ENCODE measurements around the gene GNAO1. TPM values are rescaled to one million over a fixed set of nuclear protein-coding genes. Genes with fewer than 3 reads are reported as not detected.

GNAO1 gene
- total RNA-seq, 1 experiment from 2014 or later = not detected

DNA sequence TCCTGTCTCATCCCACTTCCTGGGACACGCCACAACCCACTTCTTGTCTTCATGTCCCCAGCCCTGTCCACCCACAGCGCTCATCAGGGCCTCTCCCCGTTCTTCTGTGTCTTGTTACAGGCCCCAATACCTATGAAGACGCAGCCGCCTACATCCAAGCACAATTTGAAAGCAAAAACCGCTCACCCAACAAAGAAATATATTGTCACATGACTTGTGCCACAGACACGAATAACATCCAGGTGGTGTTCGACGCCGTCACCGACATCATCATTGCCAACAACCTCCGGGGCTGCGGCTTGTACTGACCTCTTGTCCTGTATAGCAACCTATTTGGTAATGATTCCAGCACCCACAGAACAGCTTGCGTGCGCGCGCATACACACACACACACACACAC lies 163.5 kb downstream of the GNAO1 start:
- Mint-ChIP-seq H3K36me3 (ENCODE audit: insufficient read depth, unreplicated experiment) (peaks cover 15% of the 10 kb centered on the region), H3K4me1 (ENCODE audit: low read depth, unreplicated experiment) (peaks cover 11% of the 10 kb centered on the region), H3K27ac (ENCODE audit: unreplicated experiment) (no peak overlapping the region), H3K9me3 (ENCODE audit: low read depth, unreplicated experiment) (no peaks in the 10 kb centered on the region), H3K4me3 (ENCODE audit: low read depth, unreplicated experiment) (no peak overlapping the region), H3K27me3 (ENCODE audit: unreplicated experiment) (peaks cover 30% of the 10 kb centered on the region)
- TF ChIP-seq, protein P1, sequence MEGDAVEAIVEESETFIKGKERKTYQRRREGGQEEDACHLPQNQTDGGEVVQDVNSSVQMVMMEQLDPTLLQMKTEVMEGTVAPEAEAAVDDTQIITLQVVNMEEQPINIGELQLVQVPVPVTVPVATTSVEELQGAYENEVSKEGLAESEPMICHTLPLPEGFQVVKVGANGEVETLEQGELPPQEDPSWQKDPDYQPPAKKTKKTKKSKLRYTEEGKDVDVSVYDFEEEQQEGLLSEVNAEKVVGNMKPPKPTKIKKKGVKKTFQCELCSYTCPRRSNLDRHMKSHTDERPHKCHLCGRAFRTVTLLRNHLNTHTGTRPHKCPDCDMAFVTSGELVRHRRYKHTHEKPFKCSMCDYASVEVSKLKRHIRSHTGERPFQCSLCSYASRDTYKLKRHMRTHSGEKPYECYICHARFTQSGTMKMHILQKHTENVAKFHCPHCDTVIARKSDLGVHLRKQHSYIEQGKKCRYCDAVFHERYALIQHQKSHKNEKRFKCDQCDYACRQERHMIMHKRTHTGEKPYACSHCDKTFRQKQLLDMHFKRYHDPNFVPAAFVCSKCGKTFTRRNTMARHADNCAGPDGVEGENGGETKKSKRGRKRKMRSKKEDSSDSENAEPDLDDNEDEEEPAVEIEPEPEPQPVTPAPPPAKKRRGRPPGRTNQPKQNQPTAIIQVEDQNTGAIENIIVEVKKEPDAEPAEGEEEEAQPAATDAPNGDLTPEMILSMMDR (IDR thresholded peaks at IDR 0.05; ENCODE audit: unreplicated experiment) = no peak
- CTCF ChIA-PET = interaction anchor here (0.6 kb wide), 1 partner anchor 237 kb away, joined by 3 read pairs; no protein-coding TSS in a partner anchor
- intact Hi-C loops (cut with micrococcal nuclease; ENCODE audit: unreplicated experiment) = no loop called here
- no TSS peak for BruUV-seq (replicated peaks)
- DNase-seq = no peak

DNA sequence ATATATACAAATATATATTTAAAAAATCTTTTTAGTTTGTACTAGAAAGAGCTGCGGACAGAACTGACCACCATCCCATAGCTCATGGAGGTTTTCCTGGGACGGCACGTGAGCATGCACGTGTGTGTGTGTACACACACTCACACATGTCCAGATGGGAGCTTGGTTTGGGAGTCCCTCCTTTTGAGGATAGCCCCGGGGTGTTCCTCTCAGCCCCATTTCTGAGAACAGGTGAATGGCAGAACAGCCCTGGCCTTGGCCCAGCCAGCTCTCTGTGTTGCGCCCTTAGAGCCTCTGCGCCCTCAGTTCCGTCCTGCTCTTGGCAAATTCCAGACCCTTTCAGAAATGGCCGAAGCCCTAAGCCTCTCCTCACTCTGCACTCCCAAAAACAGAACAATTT lies 163.9 kb downstream of the GNAO1 start:
- CTCF ChIA-PET = interaction anchor here (0.6 kb wide), 1 partner anchor 237 kb away, joined by 3 read pairs; no protein-coding TSS in a partner anchor
- H3K36me3 Mint-ChIP-seq (ENCODE audit: insufficient read depth, unreplicated experiment) = peaks cover 16% of the 10 kb centered on the region
- intact Hi-C loops (cut with micrococcal nuclease; ENCODE audit: unreplicated experiment) = no loop called here

DNA sequence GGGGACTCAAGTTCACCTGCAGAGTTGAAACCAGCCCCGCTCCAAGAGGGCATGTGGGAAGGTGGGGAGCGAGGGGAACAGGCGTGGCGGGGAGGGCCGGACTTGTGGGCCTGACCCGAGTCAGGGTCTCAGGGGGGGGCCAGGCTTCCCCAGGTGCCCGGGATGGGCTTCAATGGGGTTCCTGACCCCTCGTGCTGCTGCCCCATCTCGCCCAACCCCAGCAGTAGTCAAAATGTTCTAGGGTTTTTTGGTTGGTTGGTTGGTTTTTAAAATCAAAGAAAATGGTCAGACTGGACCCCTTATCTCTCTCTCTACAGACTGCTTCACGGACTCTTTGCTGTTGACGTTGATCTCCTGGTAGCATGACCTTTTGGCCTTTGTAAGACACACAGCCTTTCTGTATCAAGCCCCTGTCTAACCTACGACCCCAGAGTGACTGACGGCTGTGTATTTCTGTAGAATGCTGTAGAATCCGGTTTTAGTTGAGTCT lies 164.5 kb downstream of the GNAO1 start:
- Mint-ChIP-seq H3K27ac (ENCODE audit: unreplicated experiment) (no peak overlapping the region), H3K9me3 (ENCODE audit: low read depth, unreplicated experiment) (no peaks in the 10 kb centered on the region), H3K36me3 (ENCODE audit: insufficient read depth, unreplicated experiment) (peaks cover 22% of the 10 kb centered on the region), H3K4me1 (ENCODE audit: low read depth, unreplicated experiment) (peaks cover 11% of the 10 kb centered on the region), H3K4me3 (ENCODE audit: low read depth, unreplicated experiment) (peak overlapping the region; percentile 65), H3K27me3 (ENCODE audit: unreplicated experiment) (peaks cover 19% of the 10 kb centered on the region)
- CTCF ChIA-PET = interaction anchor here (1.2 to 1.5 kb wide), 8 partner anchors 11 to 124 kb away, joined by 3 to 9 read pairs (median 6); partner anchors contain the start of genes NUDT21 and OGFOD1
- intact Hi-C loops (cut with micrococcal nuclease; ENCODE audit: unreplicated experiment) = no loop called here
- BruUV-seq (replicated peaks) = no TSS peak
- DNase-seq = no peak
- TF ChIP-seq, protein P1 (IDR thresholded peaks at IDR 0.05; ENCODE audit: unreplicated experiment) = no peak

More for the DNA sequence above, 163.9 kb downstream of the GNAO1 start:
- Mint-ChIP-seq H3K4me1 (ENCODE audit: low read depth, unreplicated experiment) (peaks cover 11% of the 10 kb centered on the region), H3K4me3 (ENCODE audit: low read depth, unreplicated experiment) (no peak overlapping the region), H3K9me3 (ENCODE audit: low read depth, unreplicated experiment) (no peaks in the 10 kb centered on the region), H3K27me3 (ENCODE audit: unreplicated experiment) (peaks cover 25% of the 10 kb centered on the region), H3K27ac (ENCODE audit: unreplicated experiment) (no peak overlapping the region)
- TF ChIP-seq, protein P1 (IDR thresholded peaks at IDR 0.05; ENCODE audit: unreplicated experiment) = no peak
- BruUV-seq (replicated peaks) = no TSS peak
- DNase-seq = no peak

DNA sequence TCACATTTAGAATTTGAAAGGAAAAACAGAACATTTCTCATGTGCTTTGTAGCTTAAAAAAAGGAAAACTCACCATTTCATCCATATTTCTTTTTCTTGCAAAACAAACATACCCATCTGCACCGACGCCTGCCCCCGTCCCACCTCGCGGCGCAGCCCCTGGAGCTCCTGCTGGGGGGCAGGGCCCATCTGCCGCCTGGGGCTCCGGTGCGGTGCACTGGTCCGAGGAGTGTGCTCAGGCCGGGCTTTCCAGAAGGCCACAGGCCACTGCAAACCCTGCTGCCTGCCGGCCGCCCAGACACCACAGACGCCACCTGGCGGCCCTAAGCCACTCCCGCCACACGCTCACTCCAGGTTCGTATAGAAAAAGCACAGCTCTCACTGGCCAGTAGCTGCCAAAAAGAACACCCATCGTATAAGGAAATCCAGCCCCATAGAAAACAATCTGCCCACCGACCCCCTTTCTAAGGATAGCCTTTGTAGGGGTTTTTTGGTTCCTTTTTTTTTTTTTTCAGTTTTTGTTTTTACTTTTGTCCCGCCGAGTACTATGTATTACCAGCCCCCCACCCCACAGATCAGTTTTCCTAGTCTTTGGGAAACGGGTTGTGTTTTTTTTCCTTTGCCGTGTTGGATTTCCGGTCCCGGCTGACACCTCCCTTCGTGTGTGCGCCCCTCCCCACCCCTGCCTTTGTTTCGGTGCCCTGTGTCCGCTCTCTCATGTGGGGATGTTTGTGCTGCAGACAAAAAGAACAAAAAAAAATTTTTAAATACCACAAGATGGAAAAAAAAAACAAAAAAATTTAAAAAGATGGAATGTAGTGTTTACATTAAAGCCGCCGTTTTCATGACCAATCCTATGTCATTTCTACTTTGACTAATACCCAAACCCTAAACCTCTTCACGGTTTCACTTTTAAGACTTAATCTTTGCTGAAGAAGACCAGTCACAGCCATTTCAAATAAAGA lies 165.3 kb downstream of the GNAO1 start:
- TF ChIP-seq, protein P1 (IDR thresholded peaks at IDR 0.05; ENCODE audit: unreplicated experiment) = peak; percentile 81
- peak; percentile 89 for DNase-seq
- H3K4me3 Mint-ChIP-seq (ENCODE audit: low read depth, unreplicated experiment) = peak overlapping the region; percentile 65
- peaks cover 23% of the 10 kb centered on the region for H3K36me3 Mint-ChIP-seq (ENCODE audit: insufficient read depth, unreplicated experiment)
- intact Hi-C loops (cut with micrococcal nuclease; ENCODE audit: unreplicated experiment) = no loop called here
- H3K4me1 Mint-ChIP-seq (ENCODE audit: low read depth, unreplicated experiment) = peaks cover 11% of the 10 kb centered on the region
- peaks cover 11% of the 10 kb centered on the region for H3K27me3 Mint-ChIP-seq (ENCODE audit: unreplicated experiment)
- CTCF ChIA-PET = interaction anchor here (0.6 to 1.5 kb wide), 11 partner anchors 10 to 125 kb away, joined by 3 to 9 read pairs (median 5); partner anchors contain the start of genes NUDT21 and OGFOD1
- no TSS peak for BruUV-seq (replicated peaks)
- peak overlapping the region; percentile 34 for H3K27ac Mint-ChIP-seq (ENCODE audit: unreplicated experiment)
- no peaks in the 10 kb centered on the region for H3K9me3 Mint-ChIP-seq (ENCODE audit: low read depth, unreplicated experiment)
